Measurements from ENCODE around the gene C17orf75. TPM values are rescaled to one million over a fixed set of nuclear protein-coding genes. Genes with fewer than 3 reads are reported as not detected.
A peak's percentile ranks its signal among the peaks of the same experiment; 100 is the strongest.

Gene C17orf75
- total and polyA plus RNA-seq, 10 of the 15 experiments (the other 5 are each of a cell fraction or from before 2014, with no cell fraction given), result 21.7 to 53.0 (median 27.3) TPM

DNA sequence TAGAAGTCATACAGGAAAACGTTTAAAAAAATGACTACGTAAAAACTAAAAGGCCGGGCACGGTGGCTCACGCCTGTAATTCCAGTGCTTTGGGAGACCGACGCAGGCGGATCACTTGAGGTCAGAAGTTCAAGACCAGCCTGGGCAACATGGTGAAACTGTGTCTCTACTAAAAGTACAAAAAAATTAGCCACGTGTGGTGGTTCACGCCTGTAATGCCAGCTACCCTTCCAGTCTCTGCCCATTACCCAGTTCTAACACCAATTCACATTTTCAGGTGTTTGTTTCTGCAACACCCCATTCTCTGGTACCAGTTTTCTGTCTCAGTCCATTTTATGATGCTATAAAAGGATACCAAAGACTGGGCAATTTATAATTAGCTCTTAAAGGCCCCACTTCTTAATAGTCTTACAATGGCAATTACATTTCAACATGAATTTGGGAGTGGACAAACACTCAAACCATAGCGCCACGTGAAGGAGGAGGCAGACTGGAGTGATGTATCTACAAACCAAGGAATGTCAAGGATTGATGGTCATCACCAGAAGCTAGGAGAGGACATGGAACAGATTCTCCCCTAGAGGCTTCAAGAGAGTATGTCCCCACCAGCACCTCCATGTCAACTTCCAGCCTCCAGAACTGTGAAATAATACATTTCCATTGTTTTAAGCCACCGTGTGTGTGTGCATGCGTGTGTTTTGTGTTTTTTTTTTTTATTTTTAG is 791 bp upstream of the C17orf75 start:
- H3K9me3 ChIP-seq (replicated peaks; ENCODE audit: control insufficient read depth, insufficient read depth, low read length), result no peaks in the 10 kb centered on the region
- FAIRE-seq (no peak), ATAC-seq (no peak), DNase-seq (ENCODE audit: low read depth, low spot score) (no peak)
- H3K79me2 ChIP-seq (ENCODE audit: control insufficient read depth, insufficient read depth, low read length), result peaks cover 7% of the 10 kb centered on the region
- in situ Hi-C loops (cut with MboI) (no loop called here), intact Hi-C loops (cut with micrococcal nuclease; ENCODE audit: unreplicated experiment) (no loop called here)
- no peaks in the 10 kb centered on the region for H3K27me3 ChIP-seq (replicated peaks in 1 of 2; ENCODE audit: control insufficient read depth in 2 of 2, insufficient read depth in 2 of 2, low read length in 1 of 2)
- H4K20me1 ChIP-seq (ENCODE audit: control insufficient read depth, insufficient read depth), result no peaks in the 10 kb centered on the region
- ChIA-PET POLR2A (interaction anchor here (1.1 kb wide), 1 partner anchor 14 kb away, joined by 4 read pairs; no protein-coding TSS in a partner anchor), SMC1A (ENCODE audit: uncharacterized antibody, unreplicated experiment) (interaction anchor here (0.8 to 1.0 kb wide), 2 partner anchors 13 to 89 kb away, joined by 3 to 4 read pairs; no protein-coding TSS in a partner anchor), RAD21 (ENCODE audit: unreplicated experiment) (interaction anchor here (1.7 kb wide), 1 partner anchor 101 kb away, joined by 5 read pairs; the partner anchor contains the start of gene PSMD11), CTCF (interaction anchor here (0.7 kb wide), 1 partner anchor 15 kb away, joined by 3 read pairs; no protein-coding TSS in a partner anchor)
- peak overlapping the region; percentile 99 for H2AFZ ChIP-seq (ENCODE audit: control insufficient read depth, low read depth, low read length)
- H3K9ac ChIP-seq (ENCODE audit: control insufficient read depth, insufficient read depth, low read length), result peak overlapping the region; percentile 84
- H3K4me1 ChIP-seq (ENCODE audit: control insufficient read depth, insufficient read depth, low read length), result no peaks in the 10 kb centered on the region; the same call in 1 of the 2 replicates
- peak overlapping the region; percentile 95 for H3K4me3 ChIP-seq
- TSS peak; percentile 47 for BruUV-seq (replicated peaks)
- TF ChIP-seq ZNF217 (IDR thresholded peaks at IDR 0.05), result no peak
- no peak overlapping the region for H3K27ac ChIP-seq (ENCODE audit: control insufficient read depth, insufficient read depth)
- WGBS (ENCODE audit: insufficient coverage, insufficient replicate concordance, low lambda C conversion rate, missing lambda C conversion rate), result 92% methylated on average over 14 of the region's 14 CpGs
- no peaks in the 10 kb centered on the region for H3K36me3 ChIP-seq (ENCODE audit: control insufficient read depth in 2 of 2, insufficient read depth in 2 of 2, low read length in 1 of 2)
- peak overlapping the region; percentile 74 for H3K4me2 ChIP-seq (ENCODE audit: control insufficient read depth, insufficient read depth)

DNA sequence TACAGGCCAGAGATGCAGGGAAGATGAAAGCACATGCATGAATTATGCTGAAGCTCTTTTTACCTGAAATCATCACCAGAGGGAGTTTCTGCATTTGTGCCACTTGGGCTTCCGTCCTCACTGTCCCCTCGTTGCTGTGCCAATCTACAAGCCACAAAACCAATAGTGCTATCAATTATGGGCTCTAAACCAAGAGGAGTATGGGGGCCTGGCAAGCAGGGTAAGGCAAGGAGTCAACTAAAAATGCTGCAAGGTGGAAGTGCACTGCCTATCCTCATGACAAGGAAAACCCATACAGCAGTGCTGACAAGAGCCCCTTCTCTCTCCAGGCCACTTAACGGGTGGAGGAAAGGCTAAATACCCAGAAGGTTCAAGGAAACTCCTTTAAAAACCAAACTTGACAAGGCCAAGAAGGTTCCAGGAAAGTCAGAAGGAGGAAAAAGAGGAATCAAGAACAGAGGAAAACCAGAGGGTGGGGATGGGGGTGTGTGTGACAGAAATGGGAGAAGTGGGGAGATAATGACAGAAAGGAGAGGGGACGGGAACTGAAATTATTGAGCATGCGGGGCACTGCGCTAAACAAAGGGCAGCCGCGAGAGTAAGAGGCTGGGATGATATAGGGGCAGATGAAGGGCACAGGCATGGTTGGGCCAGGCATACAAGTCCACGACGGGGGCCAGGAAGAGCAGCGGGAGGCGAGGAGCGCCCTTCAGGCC is 674 bp downstream of the C17orf75 start:
- H3K9ac ChIP-seq (ENCODE audit: control insufficient read depth, insufficient read depth, low read length), result peak overlapping the region; percentile 84
- no peaks in the 10 kb centered on the region for H3K9me3 ChIP-seq (replicated peaks; ENCODE audit: control insufficient read depth, insufficient read depth, low read length)
- DNase-seq (ENCODE audit: low read depth, low spot score) (no peak), FAIRE-seq (peak; percentile 23), ATAC-seq (peak; percentile 66)
- in situ Hi-C loops (cut with MboI) (no loop called here), intact Hi-C loops (cut with micrococcal nuclease; ENCODE audit: unreplicated experiment) (no loop called here)
- H3K4me1 ChIP-seq (ENCODE audit: control insufficient read depth, insufficient read depth, low read length), result no peaks in the 10 kb centered on the region; the same call in 1 of the 2 replicates
- no peaks in the 10 kb centered on the region for H3K27me3 ChIP-seq (replicated peaks in 1 of 2; ENCODE audit: control insufficient read depth in 2 of 2, insufficient read depth in 2 of 2, low read length in 1 of 2)
- SMC1A ChIA-PET (ENCODE audit: uncharacterized antibody, unreplicated experiment), result interaction anchor here (0.6 to 2.8 kb wide), 7 partner anchors 10 to 196 kb away, joined by 3 to 21 read pairs (median 3); no protein-coding TSS in a partner anchor
- peaks cover 7% of the 10 kb centered on the region for H3K79me2 ChIP-seq (ENCODE audit: control insufficient read depth, insufficient read depth, low read length)
- RAD21 ChIA-PET (ENCODE audit: unreplicated experiment), result interaction anchor here (1.0 to 1.7 kb wide), 2 partner anchors 12 to 103 kb away, joined by 5 read pairs; partner anchors contain the start of gene PSMD11
- peak overlapping the region; percentile 88 for H2AFZ ChIP-seq (ENCODE audit: control insufficient read depth, low read depth, low read length)
- POLR2A ChIA-PET, result interaction anchor here (0.5 to 2.1 kb wide), 3 partner anchors 10 to 371 kb away, joined by 3 to 8 read pairs (median 3); no protein-coding TSS in a partner anchor
- CTCF ChIA-PET, result interaction anchor here (0.8 to 1.8 kb wide), 6 partner anchors 10 to 439 kb away, joined by 3 to 8 read pairs (median 5); partner anchors contain the start of genes PSMD11 and UTP6
- H3K4me3 ChIP-seq, result peak overlapping the region; percentile 95
- H4K20me1 ChIP-seq (ENCODE audit: control insufficient read depth, insufficient read depth), result no peaks in the 10 kb centered on the region
- H3K27ac ChIP-seq (ENCODE audit: control insufficient read depth, insufficient read depth), result peak overlapping the region; percentile 78
- WGBS (ENCODE audit: insufficient coverage, insufficient replicate concordance, low lambda C conversion rate, missing lambda C conversion rate), result 1% methylated on average over 13 of the region's 13 CpGs
- TSS peak; percentile 55 for BruUV-seq (replicated peaks)
- H3K4me2 ChIP-seq (ENCODE audit: control insufficient read depth, insufficient read depth), result peak overlapping the region; percentile 92
- H3K36me3 ChIP-seq (ENCODE audit: control insufficient read depth in 2 of 2, insufficient read depth in 2 of 2, low read length in 1 of 2), result no peaks in the 10 kb centered on the region
- TF ChIP-seq KDM1A (IDR thresholded peaks at IDR 0.05; ENCODE audit: borderline replicate concordance) (no peak), WRNIP1 (IDR thresholded peaks at IDR 0.05; ENCODE audit: borderline replicate concordance, low read depth, low read length) (no peak), TCF12 (IDR thresholded peaks at IDR 0.05; ENCODE audit: low read depth, low read length) (no peak)
- TF ChIP-seq, protein P1, sequence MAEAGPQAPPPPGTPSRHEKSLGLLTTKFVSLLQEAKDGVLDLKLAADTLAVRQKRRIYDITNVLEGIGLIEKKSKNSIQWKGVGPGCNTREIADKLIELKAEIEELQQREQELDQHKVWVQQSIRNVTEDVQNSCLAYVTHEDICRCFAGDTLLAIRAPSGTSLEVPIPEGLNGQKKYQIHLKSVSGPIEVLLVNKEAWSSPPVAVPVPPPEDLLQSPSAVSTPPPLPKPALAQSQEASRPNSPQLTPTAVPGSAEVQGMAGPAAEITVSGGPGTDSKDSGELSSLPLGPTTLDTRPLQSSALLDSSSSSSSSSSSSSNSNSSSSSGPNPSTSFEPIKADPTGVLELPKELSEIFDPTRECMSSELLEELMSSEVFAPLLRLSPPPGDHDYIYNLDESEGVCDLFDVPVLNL (IDR thresholded peaks at IDR 0.05; ENCODE audit: low read depth, low read length), result no peak
- TF ChIP-seq, protein P2, sequence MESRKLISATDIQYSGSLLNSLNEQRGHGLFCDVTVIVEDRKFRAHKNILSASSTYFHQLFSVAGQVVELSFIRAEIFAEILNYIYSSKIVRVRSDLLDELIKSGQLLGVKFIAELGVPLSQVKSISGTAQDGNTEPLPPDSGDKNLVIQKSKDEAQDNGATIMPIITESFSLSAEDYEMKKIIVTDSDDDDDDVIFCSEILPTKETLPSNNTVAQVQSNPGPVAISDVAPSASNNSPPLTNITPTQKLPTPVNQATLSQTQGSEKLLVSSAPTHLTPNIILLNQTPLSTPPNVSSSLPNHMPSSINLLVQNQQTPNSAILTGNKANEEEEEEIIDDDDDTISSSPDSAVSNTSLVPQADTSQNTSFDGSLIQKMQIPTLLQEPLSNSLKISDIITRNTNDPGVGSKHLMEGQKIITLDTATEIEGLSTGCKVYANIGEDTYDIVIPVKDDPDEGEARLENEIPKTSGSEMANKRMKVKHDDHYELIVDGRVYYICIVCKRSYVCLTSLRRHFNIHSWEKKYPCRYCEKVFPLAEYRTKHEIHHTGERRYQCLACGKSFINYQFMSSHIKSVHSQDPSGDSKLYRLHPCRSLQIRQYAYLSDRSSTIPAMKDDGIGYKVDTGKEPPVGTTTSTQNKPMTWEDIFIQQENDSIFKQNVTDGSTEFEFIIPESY (IDR thresholded peaks at IDR 0.05), result no peak
